ENCODE data around the gene CLCN5.

CLCN5 gene

DNA sequence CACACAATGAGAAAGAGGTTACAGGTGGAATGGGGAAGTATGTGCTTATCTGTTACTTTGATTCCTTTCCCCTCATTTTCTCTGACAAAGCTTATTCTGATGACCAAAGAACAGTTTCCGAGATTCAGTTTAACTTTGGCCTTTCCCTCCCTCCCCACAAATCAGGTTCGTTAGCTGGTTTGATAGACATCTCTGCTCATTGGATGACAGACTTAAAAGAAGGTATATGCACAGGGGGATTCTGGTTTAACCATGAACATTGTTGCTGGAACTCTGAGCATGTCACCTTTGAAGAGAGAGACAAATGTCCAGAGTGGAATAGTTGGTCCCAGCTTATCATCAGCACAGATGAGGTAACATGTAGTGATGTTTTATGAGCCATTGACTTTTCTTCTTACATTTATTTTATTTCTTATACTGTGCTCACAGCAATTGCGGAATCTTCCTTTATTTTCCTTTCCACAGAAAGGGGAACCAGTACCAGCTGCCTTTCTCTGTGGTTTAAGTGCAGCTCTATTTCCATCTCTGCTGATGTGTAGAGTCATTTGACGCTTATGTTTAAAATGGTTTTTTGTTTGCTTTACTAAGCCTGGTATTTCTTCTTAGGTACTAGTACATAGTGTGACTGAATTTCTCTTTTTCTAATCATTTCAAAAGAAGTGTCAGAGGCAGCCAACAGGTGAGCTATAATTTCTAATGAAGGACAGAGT is 153.4 kb downstream of the CLCN5 start:
- DNase-seq (ENCODE audit: low read depth in 2 of 3, low spot score in 2 of 3), result no peak

DNA sequence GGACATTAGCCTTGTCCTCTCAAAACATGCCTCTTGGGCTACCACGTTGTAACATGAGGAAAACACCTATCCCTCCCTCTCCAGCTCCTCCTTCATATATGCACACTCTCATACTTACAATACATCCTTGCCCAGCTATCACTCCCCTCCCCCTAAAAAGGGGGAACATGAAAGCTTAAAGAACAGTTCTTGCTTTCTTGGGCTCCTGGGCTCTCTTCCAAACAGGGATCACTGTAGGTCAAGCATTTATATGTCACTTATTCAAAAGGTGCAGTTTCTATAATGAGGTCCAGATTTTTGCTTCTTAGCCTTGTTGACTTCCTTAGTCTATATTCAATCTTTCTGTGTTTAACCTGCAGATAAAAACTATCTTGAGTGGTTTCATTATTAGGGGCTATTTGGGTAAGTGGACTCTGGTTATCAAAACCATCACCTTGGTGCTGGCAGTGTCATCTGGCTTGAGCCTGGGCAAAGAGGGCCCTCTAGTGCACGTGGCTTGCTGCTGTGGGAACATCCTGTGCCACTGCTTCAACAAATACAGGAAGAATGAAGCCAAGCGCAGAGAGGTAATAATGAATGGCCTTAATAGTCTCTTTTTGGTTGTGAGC is 159.0 kb downstream of the CLCN5 start:
- DNase-seq (ENCODE audit: low read depth in 2 of 3, low spot score in 2 of 3), result no peak

DNA sequence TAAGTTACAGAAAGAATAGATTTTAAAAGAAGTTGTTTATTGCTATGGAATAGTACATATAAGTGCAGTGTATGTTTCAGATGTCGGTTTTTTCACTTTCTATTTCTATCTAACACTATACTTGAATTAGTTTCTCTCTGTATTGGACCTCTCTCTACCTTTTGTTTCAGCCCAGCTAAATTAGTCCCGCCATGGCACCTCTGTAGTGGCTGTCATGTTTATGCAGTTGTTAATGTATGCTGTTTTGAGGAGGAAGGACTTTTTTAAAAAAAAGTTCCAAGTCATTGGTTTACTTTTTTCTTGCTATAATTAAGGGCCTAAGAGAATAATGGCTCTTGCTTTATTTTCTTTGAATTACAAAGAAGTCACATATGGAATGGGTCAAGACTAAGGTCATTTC is 160.3 kb downstream of the CLCN5 start:
- DNase-seq (ENCODE audit: low read depth in 2 of 3, low spot score in 2 of 3), result no peak

DNA sequence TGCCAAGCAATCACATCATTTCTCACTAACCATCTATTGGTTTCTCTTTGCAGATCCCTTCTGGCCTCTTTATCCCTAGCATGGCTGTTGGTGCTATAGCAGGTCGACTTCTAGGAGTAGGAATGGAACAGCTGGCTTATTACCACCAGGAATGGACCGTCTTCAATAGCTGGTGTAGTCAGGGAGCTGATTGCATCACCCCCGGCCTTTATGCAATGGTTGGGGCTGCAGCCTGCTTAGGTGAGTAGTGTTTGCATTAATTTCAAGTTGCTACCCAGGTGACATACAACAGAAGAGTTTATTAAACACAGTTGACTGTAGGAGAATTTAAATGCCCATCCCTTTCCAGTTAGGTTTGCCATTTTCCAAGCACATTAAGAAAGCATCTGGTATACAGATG is 166.2 kb downstream of the CLCN5 start:
- DNase-seq (ENCODE audit: low read depth in 2 of 3, low spot score in 2 of 3), result no peak

DNA sequence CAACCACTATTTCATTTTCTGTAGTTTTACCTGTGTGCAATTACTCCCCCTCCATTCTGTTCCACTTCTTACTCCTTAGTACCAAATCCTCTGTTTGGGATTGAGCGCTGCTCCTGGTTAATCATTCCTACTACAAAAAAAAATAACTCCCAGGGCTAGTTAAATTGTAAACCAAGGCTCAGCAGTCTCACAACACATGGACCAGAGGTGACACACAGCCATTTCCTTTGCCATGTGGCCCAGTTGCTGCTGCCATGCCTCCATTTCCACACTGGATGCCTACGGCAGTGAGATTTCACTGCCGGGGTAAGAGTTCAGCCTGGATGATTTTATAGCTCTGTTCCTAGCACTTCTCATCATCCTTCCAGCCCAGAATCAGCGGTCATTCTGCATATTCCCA is 171.2 kb downstream of the CLCN5 start:
- no peak for DNase-seq (ENCODE audit: low read depth in 2 of 3, low spot score in 2 of 3)

DNA sequence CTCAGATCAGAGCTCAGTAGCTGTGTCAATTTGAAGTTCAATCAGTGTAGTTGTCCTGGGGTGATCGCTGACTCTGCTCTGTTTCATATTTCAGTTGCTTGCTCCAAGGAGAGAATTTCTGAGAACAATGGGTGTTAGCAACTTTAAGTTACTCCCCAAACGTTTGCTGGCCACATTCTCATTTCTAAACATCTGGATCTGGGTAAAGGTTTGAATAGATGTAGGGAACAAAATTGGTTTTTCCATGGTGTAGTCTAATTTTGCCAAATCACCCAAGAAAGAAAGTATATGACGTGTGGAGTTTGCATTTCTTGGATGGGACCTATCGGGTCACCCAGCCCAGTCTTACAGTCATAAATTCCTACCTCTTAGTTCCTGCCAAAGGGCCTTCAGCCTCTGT is 174.7 kb downstream of the CLCN5 start:
- DNase-seq (ENCODE audit: low read depth in 2 of 3, low spot score in 2 of 3), result no peak

DNA sequence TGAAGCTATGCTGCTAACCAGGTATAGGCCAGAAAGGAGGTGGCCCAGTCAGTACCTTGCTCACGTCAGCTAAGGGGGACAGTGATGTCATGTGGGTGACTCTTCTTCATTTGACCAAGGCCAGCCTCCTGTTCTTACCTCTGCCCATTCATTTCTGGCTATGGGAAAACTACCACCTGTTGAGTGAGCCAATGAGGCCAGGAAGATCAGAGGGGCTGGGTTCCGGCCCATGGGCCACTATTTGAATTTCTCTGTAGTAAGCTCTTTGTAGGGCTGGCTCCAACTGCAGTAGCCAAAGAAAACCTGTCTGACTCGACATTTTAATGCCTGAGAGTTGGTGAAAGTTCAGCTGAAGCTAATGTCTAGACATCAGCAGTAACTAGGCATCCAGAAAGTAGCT is 175.8 kb downstream of the CLCN5 start:
- no peak for DNase-seq (ENCODE audit: low read depth in 2 of 3, low spot score in 2 of 3)

DNA sequence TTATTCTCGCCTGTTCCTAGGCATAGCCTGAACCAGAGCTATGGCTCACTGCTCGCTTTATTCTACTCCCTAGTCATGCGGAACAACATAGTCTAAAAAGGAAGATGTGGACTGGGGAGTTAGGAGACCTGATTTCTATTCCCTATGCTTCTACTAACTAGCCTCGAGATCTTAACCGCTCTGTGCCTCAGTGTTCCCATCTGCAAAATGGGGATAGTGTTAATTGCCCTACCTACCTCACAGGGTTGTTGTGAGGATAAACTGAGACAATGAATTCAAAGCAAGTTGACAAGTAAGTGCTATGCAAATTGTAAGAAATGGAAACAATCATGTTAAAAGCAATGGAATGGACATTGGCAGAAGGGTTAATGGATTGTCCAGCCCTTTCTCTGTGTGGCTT is 176.4 kb downstream of the CLCN5 start:
- no peak for DNase-seq (ENCODE audit: low read depth in 2 of 3, low spot score in 2 of 3)

DNA sequence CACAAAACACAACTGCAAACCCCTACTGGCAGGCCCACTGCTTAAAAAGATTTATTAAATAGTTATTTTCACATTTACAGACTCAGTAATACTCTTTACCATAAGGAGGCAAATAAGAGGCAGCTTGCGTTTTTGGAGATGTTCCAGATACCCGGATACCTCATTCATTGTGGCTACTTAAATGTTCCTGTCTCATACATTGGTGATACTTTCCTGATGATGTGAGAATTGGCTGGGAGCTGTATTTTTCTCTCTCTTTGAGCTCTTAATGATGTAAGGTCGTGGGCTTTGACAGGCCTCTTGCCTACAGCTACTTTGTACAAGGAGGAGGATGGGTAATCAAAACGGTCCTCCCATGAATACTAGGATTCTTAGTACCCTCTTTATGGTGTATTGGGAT is 176.9 kb downstream of the CLCN5 start:
- no peak for DNase-seq (ENCODE audit: low read depth in 2 of 3, low spot score in 2 of 3)

DNA sequence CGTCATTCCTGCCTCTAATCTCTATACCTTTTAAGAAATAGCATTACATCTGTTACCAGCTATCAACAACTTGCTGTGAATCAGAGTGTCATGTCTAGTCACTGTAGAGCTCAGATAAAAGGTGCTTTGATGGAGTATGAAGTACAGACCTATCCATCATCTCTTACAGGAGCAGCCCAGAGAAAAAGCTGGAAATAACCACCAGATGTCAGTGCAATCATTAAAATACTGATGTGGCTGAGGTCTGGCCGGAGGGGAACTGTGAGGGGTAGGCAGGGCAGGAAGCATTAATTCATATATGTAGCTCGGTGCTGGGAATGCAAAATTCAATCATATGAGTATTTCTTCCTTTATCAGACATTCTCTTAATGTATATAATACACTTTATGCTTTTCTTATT is 177.8 kb downstream of the CLCN5 start:
- DNase-seq (ENCODE audit: low read depth in 2 of 3, low spot score in 2 of 3), result no peak

DNA sequence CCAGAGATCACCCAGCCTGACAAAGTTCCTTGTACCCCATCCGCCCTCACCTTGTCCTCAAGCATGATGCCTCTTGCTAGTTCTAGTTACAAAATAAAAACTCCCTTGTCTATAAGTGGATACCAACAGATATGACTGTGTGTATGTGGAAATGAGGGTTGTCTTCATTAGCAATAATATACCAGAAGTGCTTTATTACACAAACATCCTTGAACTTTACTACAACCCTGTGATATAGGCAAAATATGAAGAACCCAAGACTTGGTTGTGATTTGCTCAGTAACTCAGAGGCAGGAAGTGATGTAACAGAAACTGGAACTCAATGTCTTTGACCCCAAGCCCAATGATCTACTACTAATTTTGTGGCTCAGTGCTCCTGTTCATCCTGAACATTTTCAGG is 180.8 kb downstream of the CLCN5 start:
- no peak for DNase-seq (ENCODE audit: low read depth in 2 of 3, low spot score in 2 of 3)

DNA sequence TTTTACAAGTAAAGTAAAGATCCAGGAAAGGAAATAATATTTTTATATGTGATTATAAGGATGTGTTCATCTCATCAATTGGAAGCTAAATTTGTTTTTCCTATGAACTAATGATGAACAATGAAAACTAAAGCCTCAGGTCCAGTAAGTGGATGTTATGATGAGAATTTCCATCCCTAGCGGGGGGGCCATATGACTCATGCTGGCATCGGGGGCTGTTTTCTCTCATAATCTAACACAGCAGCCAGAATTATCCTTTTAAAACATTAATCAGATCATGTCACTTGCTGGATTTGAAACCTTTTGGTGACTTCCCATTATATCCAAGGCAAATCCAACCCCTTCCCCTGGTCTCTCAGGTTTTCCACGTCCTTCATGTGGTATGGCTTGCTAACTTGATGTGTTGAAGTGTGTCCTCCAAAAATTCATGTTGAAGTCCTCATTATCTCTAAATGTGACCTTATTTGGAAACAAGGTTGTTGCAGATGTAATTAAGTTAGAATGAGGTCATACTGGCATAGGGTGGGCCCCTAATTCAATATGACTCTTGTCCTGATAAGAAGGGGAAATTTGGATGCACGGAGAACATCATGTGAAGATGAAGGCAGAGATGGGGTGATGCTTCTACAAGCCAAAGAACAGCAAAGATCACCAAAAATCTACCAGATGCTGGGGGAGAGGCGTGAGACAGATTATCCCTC is 181.6 kb downstream of the CLCN5 start:
- no peak for DNase-seq (ENCODE audit: low read depth in 2 of 3, low spot score in 2 of 3)

DNA sequence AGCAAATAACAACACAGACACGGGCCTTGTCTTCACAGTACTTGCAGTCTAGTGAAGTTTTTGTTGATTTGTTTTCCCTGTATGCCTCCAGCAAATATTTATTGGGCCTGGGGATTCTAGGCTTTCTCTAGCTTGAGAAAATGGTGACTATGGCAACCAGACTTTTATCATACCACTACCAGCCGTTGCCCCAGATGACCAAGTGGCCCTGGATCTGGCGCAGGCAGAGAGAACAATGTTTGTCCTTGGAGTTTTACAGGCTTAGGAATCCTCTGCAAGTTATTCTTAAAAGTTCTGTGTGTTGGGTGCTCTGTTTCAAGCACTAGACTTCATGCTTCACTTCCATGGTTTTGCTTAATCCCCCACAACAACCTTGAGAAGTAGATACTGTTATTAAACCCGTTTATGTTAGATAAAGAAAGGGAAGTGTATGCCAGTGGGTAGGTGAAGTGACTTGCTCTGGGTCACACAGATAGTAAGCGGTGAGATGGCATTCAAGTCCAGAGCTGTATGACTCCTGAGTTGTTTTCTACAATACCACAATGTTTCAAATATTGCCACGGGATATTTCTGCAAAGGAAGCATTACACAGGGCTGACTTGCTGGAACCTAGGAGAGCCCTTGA is 183.8 kb downstream of the CLCN5 start:
- DNase-seq (ENCODE audit: low read depth in 2 of 3, low spot score in 2 of 3), result no peak

DNA sequence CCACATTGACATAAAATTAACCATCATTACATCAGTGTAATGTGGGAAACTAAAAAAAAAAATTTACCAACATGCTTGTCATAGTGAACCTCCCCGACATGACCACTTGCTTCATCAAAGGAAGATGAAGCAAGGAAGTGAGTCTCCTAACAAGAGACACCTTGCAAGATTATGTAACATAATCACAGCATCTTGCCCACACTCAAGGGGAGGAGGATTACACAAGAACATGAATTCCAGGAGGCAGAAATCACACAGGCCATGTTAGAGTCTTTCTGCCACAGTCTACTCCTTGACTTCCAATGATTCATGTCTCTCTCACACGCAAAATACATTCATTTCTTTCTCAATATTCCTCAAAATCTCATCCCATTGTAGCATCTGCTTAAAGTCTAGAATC is 185.1 kb downstream of the CLCN5 start:
- DNase-seq (ENCODE audit: low read depth in 2 of 3, low spot score in 2 of 3), result no peak

DNA sequence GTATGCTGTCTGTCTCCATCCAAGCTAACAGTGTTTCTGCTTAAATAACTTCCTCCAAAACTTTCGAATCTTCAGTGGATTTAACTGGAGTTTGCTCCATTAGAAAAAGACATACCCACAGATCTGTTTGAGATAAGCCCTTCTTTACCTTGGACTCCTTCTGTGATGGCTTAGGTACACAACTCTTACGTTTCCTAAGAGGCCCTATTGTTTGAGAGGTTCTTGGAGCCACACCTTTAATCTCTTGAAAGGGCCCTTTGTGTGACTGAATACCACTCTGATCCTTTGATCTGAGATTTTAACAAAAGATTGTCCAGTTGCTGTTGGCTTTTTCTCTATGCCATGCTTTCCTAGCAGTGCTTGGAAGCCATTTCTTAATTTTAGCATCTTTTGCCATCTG is 185.9 kb downstream of the CLCN5 start:
- DNase-seq (ENCODE audit: low read depth in 2 of 3, low spot score in 2 of 3), result no peak

DNA sequence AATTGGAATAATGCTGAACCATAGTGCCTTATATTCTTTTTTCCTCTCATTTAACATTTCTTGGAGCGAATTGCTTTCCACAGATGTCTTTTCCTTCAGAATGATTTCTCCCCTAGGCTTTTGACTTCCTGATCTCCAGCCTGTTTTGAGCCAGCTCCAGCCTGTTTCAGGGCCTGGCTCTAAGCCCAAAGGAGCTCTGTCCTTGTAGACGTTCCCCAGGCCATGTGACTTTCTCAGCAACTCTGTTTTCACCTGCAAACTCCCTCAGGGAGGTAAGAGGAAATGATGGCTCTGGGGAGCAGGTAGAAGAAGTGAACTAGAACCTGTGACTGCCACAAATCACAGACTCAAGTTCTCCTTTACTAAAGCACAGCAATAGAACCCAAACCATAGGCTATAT is 189.3 kb downstream of the CLCN5 start:
- no peak for DNase-seq (ENCODE audit: low read depth in 2 of 3, low spot score in 2 of 3)

DNA sequence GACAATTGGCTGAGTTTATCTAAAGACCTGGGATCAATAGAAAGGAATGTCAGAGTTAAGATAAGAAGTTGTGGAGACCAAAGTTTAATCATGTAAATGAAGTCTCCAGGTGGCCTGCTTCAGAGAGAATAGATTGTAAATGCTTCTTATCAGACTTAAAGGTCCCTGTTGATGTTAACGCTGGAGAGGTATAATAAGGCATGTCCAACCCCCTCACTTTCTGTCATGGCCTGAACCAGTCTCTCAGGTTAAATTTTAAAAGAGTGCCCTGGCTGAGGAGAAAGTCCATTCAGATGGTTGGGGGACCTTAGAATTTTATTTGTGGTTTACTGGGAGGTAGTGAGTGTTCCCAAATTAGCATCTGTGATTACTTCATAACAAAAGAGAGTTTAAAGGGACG is 191.7 kb downstream of the CLCN5 start:
- DNase-seq (ENCODE audit: low read depth in 2 of 3, low spot score in 2 of 3), result no peak

DNA sequence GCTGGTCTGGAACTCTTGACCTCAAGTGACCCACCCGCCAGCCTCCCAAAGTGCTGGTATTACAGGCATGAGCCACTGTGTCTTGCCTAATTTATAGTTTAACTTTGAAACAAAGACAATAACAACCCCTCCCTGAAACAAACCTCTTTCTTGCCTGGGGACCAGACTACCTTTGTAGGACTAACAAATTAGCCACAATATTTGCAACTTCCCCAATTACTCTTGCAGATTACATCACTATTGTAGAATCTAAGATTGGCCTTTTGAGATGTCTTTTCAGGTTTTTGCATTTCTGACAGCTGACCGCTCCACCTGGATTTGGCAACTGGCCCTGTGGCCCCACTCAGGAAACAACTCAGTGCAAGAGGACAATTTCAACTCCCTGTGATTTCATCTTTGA is 193.6 kb downstream of the CLCN5 start:
- no peak for DNase-seq (ENCODE audit: low read depth in 2 of 3, low spot score in 2 of 3)

DNA sequence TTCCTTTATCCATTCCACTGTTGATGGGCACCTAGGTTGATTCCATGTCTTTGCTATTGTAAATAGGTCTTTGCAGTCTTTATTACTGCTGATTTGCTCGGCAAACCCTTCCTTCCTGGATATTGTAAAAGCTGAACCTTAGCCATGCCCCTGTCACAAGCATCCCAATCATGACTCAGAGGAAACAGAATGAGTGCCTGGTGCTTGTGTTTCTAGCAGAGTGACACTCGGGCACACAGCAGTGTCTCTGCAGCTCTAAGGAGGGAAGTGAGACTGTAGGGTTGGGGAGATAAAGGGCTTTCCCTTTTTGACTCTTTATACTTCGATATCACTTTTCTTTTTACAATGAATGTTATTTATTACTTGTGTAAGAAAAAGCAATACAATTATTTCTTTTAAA is 195.1 kb downstream of the CLCN5 start:
- DNase-seq (ENCODE audit: low read depth in 2 of 3, low spot score in 2 of 3), result no peak

DNA sequence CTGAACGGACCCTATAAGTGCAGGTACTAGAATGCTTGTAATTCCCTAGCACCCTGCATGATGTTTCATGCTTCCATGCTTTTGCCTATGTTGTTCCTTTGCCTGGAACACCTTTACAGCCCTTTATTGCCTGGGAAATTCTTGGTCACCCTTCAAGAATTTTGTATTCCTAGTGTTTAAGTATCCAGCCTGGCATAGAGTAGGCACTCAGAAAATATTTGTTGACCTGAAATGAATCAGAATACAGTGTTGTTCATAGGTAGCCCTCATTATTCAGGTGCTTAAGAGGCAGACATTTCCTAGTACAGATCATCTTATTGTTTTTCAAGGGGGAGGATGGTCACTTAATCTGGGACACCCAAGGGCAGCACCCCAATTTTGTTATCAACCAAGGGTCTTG is 203.1 kb downstream of the CLCN5 start:
- DNase-seq (ENCODE audit: low read depth in 2 of 3, low spot score in 2 of 3), result no peak

DNA sequence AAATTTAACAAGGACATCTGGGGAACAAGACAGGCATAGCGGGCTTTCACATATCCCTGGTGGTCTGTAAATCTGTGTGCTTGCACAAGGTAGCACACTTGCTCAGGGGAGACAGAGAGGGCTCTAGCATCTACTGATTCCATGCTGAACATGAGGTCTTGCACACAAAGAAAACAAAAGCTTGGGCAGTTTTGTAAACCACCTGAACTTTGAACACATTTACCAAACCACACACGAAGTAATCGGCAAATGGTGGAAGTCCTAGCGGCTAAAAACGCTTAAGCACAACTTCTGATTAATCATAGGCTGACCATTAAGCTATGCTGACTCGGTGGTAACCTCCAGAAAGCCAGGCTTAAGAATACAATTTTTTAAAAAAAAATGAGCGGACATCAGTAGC is 225.6 kb downstream of the CLCN5 start:
- DNase-seq (ENCODE audit: low read depth in 2 of 3, low spot score in 2 of 3), result no peak

Measured in activated CD8-positive, alpha-beta memory T cell treated with anti-CD3 and anti-CD28 coated beads for 48 hours (primary cell).